Fibroblast of peridontal ligament (primary cell): ENCODE measurements around the gene EFNA2.
A peak's percentile ranks its signal among the peaks of the same experiment; 100 is the strongest.
"Not testable (repeated sequence)": the region's sequence is repeated elsewhere in the genome, so short reads cannot be mapped to it uniquely, and the experiment has no call there.

Source experiments
- DNase-seq: peaks from one replicate; pipeline ENCODE4 v3.0.0-alpha.2; 2010; ENCODE audit errors: extremely low read depth

EFNA2 gene

DNA sequence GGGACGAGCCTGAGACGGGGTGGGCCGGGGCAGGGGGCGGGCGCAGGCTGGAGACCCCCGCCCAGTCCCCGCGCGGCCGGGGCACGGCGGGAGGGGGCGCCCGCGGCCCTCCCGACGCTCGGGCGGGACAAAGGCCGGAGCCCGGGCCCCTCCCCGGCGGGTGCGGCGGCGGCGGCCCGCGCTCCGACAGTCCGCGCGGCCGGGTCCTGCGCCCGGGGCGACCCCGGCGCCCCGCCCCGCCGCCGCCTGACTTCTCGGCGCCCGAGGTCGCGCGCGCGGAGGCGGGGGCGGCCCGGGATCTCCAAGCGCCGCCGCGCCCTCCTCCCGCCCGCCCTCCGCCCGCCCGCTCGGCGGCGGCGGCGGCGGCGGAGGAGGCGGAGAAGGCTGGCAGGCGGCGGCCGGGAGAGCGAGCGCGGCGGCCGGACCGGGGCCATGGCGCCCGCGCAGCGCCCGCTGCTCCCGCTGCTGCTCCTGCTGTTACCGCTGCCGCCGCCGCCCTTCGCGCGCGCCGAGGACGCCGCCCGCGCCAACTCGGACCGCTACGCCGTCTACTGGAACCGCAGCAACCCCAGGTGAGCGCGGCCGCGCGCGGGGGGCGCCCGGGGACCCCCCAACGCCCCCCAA, at the start of gene EFNA2:
Gene EFNA2 (plus strand): TSS at position 137 of the 624 bp plus-strand sequence. CDS start 296 bp downstream, at position 433.
- DNase-seq, result no peak

DNA sequence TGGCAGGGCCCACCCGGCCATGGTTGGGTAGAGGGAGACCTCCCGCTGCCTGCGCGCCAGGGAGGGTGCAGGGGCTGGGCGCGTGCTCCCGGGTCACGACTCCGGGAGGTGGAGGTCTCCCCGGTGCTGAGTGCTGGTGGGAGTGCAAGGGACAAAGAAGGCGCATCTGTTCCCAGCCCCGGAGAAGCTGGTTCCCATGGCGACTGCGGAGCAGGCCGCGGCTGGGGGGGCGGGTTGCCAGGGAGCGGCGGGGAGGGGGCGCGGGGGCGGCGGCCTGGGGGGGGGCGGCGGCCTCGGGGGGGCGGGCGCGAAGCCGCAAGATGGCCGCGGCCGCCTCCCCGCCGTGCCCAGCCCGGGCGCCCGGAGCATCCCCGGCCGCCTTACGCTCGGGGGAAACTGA, 49.1 kb upstream of the EFNA2 start:
- no peak for DNase-seq

DNA sequence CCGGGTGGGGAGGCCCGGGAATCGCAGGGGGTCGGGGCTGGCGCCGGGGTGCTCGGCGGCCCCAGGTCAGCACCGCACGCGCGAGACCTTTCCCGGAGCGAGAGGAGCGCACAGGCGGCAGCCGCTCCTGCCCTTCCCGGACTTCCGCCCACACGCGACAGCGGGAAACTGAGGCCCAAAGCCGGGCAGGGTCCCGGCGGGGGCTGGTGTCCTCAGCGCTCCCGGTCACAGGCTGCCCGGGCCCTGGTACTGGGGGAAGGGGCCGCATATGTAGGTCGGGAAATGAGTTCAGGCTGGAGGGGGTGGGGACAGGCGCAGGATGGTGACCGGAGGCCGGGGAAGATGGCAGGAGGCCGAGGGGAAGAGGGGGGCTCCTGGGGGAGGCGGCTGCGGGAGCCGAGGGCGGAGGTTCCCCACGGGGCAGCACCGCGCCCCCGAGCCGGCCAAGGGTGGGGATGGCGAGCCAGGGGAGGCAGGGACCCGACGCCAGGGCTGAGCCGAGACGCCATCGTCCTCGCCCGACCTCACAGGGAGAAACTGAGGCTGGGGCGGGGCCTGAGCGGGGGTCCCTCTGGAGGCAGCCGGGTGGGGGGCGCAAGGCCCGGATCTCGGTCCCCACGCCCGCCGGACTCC, 48.5 kb upstream of the EFNA2 start:
- no peak for DNase-seq

DNA sequence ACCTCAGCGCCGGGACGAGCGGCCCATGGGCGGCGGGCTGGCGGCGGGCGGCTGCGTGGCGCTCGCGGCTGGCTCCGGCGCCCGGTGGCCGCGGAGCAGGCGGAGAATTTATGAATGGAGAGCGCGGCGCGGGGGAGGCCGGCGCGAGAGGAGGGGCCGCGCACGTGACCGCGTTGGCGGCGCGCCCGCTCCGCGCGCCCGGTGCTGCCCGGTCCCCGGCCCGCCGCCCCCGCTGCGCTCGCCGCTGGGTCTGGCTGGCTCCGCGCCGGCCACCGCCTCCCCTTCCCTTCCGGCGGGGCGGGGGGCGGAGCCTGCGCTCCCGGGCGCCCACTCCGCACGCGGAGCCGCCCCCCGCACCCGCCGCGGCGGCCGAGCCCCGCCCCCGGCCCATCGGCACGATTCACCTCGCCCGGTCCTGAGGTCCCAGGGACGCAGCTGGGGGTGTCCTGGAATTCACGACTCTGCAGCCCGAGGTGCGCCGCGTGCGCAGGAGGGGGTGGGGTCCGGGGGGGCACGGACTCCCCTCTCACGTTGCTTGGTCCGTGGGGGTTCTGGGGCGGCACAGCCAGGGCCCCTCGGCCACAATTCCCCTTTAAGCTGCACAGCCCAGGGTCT, 47.8 kb upstream of the EFNA2 start, which contains the start of gene CBARP:
Gene CBARP (minus strand): TSS at position 252 of the 615 bp plus-strand sequence. CDS start 1,905 bp downstream, outside the sequence.
- DNase-seq, result no peak

DNA sequence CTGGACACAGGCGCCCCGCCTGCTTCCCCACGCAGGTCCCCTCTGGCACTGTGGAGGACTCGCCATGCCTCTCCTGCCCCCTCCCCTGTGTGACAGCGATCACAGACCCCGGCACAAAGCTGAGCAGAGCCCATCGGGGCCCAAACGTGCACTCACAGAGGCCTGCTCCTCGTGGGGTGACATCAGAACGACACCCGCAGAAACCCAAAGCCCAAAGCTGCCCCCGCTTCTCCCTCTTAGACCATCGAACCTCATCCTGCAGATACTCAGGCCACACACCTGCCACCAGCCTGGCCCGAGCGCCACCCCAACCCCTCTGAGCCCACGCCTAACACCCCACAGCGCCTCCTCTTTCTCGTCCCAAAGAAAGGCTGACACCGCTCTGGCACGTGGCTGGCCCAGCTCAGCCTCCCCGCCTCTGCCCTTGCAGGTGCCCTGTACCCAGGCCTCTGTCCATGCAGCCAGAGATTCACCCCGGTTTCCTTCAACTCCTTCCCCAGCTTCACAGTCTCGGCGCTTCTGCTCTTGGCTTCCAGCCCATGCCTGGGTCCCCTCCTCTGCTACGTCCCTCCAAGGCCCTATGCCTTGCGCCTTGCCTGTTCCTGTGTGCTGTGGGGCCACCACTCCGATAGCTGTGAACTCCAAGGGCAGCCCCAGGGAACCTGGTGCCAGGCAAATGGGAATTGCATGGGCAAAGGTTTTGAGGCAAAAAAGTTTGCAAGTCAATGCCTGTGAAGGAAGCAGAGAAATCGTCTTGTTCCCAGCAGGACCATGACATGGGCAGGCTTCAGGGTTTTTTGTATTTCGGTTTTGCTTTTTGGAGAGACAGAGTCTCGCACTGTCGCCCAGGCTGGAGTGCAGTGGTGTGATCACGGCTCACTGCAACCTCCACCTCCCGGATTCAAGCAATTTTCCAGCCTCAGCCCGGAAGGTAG, 47.0 kb upstream of the EFNA2 start:
- DNase-seq, result no peak

DNA sequence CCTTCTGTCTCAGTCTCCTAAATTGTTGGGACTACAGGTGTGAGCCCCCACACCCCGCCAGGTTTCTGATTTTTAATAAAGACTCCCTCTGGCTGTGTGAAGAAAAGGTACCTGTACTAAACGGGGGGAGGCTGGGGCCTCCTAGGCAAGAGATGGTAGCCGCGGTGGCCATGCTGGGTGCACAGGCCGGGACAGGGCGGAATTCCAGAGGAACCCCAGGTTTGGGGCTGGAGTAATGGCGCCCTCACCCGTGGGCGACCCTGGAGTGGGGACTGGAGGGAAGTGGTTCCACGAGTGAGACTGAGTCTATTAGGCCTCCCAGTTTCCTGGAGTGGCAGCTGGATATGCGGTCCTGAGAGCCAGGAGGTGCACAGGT, 46.3 kb upstream of the EFNA2 start:
- no peak for DNase-seq

DNA sequence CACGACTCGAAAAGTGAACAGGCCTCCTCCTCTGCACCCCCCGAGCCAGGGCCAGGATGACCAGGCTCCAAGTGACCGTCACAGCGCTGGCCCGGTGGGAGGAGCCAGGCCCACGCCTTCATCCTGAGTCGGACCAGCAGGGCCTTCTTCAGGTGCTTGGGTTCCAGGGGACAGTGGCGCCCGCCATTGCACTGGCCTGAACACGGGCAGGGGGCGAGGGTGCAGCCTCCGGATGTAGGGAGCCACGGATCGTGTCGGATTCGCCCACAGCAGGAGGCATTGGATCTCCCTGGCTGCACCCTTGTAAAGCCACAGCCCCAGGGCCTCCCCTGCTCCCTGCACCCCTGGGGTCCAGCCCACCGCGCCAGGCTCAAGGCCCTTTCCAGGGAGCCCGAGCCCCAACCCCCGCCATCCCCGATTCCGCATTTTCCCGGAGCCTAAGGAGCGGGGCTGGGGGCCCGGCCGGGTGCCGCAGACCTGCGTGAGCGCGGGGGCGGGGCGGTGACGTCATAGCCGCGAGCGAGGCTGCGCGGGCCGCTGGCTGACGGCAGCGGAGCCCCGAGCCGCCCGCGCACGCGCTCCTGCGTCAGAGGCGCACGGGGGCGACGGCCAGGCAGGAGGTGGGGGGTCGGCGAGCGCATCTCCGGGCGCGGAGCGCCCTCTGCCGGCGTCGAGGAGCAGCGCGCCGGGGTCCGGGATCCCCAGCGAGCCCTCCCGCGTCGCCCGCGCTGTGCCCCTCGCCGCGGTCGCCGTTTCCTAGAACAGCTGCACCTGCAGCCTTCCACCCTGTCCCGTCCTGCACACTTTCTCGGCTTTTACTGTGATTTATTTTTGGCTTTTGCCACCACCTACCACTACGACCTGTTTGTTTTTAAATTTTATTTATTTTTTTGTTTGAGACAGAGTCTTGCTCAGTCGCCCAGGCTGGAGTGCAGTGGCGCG, 45.6 kb upstream of the EFNA2 start:
- peak; percentile 86 for DNase-seq

DNA sequence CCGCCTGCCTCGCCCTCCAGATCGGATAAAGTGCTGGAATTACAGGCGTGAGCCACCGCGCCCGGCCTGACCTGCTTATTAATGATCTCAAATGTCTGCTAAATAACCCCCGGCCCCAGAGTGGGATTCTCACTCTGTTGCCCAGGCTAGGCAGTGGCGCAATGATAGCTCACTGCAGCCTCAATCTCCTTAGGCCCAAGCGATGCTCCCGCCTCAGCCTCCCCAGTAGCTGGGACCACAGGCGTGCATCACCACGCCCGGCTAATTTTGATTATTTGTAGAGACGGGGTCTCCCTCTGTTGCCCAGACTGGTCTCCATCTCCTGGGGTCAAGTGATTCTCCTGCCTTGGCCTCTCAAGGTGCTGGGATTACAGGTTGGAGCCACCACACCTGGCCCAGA, 44.7 kb upstream of the EFNA2 start:
- no peak for DNase-seq

DNA sequence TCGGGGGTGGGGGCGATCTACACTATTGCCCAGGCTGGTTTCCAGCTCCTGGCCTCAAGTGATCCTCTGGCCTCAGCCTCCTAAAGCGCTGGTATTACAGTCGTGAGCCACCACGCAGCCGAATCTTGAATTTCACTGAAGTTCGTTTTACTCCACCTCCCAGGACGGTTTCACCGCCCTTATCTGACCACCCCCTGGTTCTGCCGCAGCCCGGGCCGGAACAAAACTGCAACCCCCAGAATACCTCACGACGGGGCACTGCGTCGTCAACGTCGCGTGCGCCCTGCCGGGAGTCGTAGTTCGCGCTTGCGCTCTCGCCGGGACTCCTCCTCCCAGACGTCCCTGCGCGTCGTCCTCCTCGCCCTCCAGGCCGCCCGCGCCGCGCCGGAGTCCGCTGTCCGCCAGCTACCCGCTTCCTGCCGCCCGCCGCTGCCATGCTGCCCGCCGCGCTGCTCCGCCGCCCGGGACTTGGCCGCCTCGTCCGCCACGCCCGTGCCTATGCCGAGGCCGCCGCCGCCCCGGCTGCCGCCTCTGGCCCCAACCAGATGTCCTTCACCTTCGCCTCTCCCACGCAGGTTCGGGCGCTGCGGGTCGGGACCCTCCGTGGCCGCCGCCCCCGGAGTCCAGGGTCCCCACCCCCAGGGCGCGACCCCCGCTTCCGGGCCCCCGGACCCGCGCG, 44.1 kb upstream of the EFNA2 start, which contains the start of gene ATP5F1D:
Gene ATP5F1D (plus strand): TSS at position 335 of the 679 bp plus-strand sequence. CDS start 100 bp downstream, at position 435.
- DNase-seq, result peak; percentile 92

DNA sequence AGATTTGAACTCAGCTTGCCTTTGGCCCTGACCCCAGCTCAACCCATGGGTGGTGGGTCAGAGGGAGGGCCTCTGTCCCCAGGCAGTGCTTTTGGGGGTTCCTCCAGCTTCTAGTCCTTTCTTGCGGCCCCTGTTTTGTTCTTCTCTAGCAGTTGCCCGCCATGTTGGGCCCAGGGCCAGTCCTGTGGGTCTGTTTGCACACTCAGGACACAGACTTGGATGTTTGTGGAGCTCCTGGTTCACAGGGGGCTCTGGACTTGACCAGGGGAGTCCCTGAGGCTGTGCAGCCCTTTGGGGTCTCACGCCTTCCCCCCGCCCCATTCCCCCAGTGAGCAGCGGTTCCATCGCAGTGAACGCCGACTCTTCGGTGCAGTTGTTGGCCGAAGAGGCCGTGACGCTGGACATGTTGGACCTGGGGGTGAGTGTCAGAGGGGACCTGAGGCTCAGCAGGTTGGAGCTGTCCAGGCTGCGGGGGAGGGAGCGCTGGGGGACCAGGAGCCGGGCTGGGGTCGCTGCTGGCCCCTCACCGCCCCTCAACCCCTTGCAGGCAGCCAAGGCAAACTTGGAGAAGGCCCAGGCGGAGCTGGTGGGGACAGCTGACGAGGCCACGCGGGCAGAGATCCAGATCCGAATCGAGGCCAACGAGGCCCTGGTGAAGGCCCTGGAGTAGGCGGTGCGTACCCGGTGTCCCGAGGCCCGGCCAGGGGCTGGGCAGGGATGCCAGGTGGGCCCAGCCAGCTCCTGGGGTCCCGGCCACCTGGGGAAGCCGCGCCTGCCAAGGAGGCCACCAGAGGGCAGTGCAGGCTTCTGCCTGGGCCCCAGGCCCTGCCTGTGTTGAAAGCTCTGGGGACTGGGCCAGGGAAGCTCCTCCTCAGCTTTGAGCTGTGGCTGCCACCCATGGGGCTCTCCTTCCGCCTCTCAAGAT, 41.6 kb upstream of the EFNA2 start:
- DNase-seq, result peak; percentile 79

DNA sequence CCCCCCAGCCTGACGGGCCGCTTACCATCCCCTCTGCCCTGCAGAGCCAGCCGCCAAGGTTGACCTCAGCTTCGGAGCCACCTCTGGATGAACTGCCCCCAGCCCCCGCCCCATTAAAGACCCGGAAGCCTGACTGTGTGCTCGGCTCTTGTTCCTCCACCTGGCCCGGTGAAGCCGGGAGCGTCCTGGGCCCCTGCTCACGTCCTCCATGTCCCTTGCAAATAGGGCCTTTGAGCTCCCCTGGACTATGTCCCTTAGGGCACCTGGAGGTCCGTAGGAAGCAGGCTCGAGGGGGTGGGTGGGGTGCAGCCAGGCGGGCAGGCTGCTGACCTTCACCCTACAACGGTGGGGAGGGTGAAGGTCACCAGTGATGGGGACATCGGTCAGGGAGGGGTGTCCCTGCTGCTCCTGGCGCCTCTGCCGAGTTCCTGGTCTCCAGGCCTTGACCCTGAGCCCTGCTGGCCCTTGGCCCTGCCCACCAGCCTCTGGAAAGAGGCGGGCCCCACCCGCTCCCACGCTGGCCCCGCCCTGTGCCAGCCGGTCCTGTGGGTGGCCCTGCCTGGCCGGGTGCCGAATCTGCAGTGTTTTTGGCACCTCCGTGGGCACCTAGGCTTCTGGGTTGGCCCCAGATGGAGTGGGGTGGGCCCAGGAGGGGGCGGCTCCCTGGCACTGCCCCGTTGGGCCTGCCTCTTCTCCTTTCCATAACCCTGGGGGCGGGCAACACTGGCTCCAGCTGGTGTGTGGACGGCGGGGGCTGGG, 40.8 kb upstream of the EFNA2 start:
- no peak for DNase-seq

DNA sequence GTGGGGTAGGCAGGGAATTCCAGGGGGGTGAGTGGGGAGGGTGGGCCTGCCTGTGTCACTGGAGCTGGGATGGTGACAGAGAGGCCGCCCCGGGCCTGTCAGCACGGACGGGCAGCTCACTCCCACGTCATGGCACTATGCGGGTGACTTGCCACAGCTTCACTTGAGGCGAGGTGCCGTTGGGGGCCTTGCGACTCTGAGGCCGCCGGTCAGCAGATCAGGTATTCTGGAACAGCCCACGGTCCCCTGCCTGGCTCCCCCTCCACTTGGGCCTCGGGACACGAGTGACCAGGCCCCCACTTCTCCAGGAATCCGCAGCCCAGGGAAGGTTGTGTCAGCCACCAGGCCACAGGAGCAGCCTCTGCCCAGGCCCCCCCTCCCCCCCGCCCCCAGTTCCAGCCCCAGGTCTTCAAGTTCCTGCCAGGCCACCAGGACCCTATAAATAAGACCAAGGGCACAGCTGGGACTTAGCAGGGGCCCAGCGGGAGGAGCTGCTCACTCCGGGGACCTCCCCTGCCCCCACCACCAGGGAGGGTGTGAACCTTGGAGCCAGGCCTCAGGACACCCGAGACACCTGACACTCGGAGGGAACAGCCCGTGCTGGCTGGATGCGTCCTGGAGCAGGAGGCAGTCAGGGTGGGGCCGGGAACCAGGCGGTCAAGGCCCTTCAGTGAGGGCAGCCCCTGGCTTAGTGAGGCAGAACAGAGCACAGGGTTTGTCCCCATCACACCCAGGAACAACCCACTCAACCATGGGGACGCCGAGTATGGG, 40.0 kb upstream of the EFNA2 start:
- DNase-seq, result no peak

DNA sequence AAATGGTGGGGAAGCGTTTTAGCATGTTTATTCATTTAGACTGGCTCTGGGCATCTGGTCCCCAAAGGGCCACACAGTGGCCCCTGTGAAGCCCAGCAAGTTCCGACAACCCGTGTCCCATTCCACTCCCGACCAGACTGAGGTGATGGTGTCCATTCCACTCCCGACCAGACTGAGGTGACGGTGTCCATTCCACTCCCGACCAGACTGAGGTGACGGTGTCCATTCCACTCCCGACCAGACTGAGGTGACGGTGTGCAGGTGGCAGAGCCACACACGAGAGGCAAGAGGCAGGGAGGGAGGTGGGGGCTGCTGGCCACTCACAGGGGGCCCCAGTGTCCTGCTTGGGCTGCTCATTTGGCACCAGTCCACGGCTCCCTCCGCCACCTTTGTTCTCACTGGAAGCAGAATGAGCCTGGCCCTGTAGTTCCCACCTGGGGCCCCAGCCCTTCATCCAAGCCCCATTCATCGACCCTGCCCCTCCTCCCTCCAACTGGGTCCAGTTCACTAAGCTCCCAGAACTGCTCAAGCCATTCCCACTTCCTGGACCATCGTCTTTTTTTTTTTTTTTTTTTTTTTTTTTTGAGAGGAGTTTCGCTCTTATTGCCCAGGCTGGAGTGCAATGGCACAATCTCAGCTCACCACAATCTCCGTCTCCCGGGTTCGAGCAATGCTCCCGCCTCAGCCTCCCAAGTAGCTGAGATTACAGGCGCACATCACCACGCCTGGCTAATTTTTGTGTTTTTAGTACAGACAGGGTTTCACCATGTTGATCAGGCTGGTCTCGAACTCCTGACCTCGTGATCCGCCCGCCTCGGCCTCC, 39.2 kb upstream of the EFNA2 start:
- not testable (repeated sequence) for DNase-seq

DNA sequence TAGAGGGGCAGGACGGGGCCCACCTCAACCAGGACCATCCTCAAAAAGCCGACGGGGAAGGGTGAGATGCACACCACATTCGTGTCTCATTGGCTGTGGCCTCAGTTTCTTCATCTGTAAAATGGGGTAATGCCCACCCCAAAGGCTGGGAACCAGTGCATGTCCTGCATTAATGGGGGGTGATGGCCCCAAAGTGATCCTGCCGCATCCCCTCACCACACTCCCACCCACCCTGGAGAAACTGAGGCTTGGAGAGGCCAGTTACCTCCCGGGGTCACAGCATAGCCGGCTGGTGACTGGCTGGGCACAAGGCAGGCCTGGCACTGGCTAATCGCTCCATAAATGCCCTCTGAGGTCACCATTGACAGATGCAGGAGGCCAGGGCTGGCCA, 37.9 kb upstream of the EFNA2 start:
- DNase-seq, result no peak

DNA sequence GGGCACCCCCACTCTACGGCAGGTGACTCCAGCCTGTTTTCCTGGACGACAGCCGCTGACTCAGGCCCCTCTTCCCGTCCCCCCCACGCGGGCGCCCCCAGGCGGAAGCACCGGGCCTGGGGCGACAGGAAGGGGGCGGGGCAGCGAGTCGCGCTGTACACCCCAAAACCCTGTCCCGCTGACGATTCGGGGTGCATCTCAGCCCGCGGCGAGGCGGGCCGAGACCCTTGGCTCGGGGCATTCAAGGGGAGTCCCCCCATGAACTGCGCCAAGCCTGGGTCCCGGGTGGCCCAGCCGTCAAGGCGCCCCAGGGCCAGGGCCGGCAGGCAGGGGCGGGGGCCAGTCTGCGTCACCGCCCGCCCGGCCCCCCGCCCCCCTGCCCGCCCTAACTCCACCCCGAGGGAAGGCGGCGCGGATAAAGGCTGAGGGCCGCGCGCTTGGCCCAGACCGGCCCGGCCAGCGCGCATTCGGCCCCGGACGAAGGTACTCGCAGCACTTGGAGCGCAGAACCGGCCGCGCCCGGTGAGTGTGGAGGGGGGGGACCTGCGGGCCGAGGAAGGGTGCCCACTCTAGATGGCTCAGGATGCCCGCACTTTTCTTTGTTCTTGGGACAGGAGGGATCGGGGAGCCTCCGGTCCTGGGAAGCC, 37.4 kb upstream of the EFNA2 start, which contains the start of gene MIDN:
Gene MIDN (plus strand): TSS at position 445 of the 647 bp plus-strand sequence. CDS start 1,714 bp downstream, outside the sequence.
- DNase-seq, result peak; percentile 86

DNA sequence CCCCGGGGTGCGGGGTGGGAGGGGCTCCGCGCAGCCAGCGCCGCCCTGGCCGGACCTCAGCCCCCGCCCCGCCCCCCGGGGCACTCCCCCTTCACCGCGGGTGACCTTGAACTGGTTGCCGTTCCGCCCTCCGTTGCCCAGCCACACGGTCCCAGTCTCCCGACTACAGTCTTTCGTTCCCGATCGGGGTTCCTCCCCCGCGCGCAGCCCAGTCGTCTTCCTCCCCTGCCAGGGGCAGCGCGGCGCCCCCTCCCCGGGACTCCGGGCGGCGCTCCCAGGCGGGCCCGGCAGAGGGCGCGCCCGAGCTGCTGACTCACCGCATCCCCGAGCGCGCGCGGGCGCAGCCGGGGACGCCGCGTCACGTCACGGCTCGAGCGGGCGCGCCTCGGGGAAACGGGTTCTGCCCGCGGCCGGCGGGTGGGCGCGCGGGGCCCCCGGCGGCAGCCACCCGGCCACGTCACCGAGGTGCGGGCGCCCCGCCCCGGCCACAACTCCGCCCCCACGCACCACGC, 36.8 kb upstream of the EFNA2 start:
- peak; percentile 67 for DNase-seq
